GM18507 (cell line): ENCODE data around the gene SH2D6.
A peak's percentile ranks its signal among the peaks of the same experiment; 100 is the strongest.
"Not testable (repeated sequence)": the region's sequence is repeated elsewhere in the genome, so short reads cannot be mapped to it uniquely, and the experiment has no call there.

ENCODE experiments used
- DNase-seq: peaks from one replicate; pipeline ENCODE4 v3.0.0; 2011; ENCODE audit warnings: low read depth; ENCODE audit not compliant: insufficient read length; ENCODE audit errors: extremely low spot score
- FAIRE-seq: peaks from 2 replicates; lab custom pipeline; 2011; peaks lifted over from hg19 to GRCh38; lab: Jason Lieb, UNC

Gene SH2D6

DNA sequence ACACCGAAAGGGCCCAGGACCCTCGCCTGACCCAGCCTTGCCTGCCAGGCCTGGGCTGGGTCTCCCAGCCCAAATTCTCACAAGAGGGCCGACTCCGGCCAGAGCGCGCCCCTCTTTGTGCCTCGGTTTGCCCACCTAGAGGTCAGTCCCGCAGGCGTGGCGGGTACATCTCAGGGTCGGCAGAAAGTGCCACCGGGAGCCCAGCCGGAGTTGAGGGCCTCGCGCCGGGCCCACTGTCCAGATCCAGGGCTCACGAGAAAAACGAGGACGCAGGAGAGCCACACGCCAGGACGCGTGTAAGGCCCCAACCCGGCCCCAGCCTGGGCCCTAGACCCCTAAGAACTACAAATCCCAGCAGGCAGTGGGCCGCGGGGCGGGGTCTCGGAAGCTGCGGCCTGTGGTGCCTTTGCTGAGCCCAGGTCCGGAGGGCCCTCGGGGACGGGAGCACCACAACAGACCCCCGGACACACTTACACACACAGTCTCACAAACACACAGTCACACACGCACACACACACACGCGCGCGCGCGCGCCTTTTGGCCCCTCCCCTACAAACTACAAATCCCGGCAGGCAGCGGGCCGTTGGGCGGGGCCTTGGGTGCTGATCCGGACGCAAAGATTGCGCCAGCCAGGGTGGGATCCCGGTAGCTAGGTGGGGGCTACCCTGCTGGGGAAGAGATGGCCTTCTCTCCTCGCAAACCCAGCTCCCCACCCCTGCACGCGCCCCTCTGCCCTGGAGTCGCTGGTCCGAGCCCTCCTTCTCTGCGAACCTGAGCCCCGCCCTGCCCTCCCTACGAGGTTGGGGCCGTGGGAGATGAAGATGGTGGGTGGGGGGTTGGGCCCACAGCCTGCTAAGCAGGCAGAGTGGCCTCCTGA lies at the start of gene SH2D6:
TSS of gene SH2D6 (plus strand) at position 583 of the 877 bp plus-strand sequence. CDS start 10,752 bp downstream, outside the sequence.
- FAIRE-seq: peak; percentile 26

DNA sequence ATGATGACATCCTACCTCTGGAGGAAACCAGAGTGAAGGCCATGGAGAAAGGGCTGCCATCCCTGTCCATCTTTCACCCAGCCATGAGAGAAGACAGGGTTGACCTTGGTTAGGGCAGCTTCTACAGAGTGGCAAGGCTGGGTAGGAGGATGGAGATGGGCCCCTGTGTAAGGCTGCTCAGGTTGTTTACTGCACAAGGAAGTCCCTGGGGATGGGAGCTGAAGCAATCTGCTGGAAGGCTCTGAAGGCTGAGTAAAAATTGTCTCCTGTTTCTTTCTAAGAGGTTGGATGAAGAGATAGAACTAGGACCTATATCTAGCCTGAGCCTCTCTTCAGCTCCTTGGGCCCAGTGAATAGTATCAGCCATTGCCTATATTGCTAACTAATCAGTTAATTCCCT lies 49.6 kb upstream of the SH2D6 start:
- DNase-seq: no peak
- no peak for FAIRE-seq

More for the DNA sequence above, at the start of gene SH2D6:
- DNase-seq: peak; percentile 81

DNA sequence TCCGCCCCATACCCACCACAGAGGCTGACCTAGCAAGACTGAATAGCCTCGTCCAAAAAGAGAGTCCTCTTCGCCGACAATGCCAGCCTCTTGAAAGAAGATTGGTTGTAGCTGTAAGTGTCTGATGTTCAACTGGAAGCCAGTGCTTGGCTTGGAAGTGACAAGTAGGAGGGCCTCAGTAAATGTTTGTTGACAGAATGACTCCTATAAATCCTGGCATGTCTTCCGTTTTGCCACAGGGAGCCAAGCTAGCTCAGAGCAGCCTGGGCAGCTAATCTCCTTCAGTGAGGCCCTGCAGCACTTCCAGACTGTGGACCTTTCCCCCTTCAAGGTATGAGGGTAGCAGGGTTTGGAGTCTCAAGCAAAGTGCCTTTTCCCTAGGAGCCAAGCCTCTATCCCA lies 49.0 kb upstream of the SH2D6 start:
- DNase-seq (no peak), FAIRE-seq (no peak)

GRCh38 chr2:85371045-85371444 lies 47.5 kb upstream of the SH2D6 start:
- FAIRE-seq (no peak), DNase-seq (no peak)

- no peak for DNase-seq
Observed at GRCh38 chr2:85376291-85377065, 42.0 kb upstream of the SH2D6 start.

DNA sequence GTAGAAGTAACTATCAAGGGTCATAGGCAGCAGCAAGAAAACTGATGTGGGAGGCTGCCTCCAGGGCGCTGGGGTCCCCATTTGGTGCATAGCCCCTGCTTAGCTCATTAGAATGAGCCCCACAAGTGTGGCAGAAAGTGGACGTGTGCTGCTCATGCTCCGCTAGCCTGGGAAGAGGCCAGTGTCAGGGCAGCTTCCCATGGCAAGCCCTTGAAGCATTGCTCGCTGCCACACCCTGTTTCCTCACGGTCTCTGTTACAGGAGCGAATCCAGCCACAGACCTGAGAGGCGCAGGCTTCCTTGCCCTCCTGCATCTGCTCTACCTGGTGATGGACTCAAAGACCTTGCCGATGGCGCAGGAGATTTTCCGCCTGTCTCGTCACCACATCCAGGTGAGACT lies 41.4 kb upstream of the SH2D6 start:
- no peak for DNase-seq
- no peak for FAIRE-seq

More at GRCh38 chr2:85376291-85377065, 42.0 kb upstream of the SH2D6 start:
- FAIRE-seq: no peak

DNA sequence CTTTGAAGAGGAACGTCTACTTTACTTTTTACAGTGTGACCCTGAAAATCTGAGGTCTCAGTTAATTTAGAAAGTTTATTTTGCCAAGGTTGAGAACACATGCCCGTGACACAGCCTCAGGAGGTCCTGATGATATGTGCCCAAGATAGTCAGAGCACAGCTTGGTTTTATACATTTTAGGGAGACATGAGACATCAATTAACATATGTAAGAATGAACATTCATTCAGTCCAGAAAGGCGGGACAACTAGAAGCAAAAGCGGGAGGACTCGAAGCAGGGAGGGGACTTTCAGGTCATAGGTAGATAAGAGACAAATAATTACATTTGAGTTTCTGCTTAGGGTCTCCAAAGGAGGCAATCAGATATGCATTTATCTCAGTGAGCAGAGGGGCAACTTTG lies 40.3 kb upstream of the SH2D6 start:
- FAIRE-seq (no peak), DNase-seq (no peak)

- FAIRE-seq (no peak), DNase-seq (no peak)
Observed at GRCh38 chr2:85380048-85380447, 38.5 kb upstream of the SH2D6 start.

GRCh38 chr2:85383151-85383550 lies 35.4 kb upstream of the SH2D6 start:
- not testable (repeated sequence) for FAIRE-seq, DNase-seq

DNA sequence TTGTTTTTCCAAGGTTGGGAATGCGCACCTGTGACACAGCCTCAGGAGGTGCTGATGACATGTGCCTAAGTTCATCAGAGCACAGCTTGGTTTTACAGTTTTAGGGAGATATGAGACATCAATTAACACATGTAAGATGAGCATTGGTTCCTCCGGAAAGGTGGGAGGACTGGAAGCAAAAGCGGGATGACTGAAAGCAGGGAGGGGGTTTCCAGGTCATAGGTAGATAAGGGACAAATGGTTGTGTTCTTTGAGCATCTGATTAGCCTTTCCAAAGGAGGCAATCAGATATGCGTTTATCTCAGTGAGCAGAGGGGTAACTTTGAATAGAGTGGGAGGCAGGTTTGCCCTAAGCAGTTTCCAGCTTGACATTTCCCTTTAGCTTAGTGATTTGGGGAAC lies 34.7 kb upstream of the SH2D6 start:
- FAIRE-seq (no peak), DNase-seq (no peak)

DNA sequence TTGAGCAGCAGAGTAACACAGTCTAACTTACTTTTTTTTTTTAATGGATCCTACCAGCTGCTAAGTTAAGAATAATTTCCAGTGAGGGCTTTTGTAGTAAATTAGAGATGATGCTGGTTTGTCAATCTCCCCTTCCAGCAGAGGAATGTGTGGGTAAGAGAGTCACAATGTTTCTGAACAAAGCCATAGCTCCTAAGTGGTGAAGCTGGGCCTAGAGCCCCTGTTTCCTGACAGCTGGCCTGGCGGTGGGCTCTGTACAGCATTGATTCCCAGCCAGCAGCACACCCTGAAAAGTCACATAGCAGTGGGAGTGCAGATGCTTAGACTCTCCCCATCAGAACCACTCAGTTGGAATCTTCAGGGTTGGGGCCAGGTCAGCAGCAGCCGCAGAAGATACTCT lies 32.8 kb upstream of the SH2D6 start:
- no peak for FAIRE-seq
- no peak for DNase-seq

GRCh38 chr2:85387754-85388153 lies 30.8 kb upstream of the SH2D6 start:
- FAIRE-seq: no peak

DNA sequence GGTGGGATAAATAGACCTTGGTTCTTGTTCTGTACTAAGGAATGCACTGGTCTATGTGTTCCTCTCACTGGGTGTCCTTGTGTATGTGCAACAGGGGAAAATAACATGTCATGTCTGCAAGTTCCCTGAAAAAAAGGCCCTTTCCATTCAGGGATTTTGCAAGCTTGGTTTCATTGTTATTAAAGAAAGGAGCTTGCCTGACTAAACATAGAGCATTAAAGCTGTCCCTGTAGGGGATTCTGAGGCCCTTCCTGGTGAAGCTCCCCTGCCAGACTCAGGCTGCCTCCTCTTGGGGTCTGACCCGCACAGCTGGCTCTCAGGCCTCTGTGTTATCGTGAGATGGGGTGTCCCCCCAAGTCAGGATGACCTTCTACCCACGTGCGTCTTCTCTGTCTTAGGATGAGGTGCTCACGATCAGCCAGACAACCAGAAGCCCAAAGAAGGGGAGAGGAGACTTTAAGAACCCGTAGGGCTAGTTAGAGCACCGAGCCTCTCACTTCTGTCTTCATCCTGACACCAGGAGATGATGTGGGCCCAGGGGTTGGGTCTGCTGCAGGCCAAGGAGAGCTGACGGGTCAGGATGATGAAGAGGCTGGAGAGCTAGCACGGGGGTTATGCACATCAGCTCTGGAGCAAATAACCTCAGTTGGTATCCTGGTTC lies 29.5 kb upstream of the SH2D6 start:
- DNase-seq: no peak
- FAIRE-seq: no peak

More at GRCh38 chr2:85387754-85388153, 30.8 kb upstream of the SH2D6 start:
- no peak for DNase-seq

- peak; percentile 54 for FAIRE-seq
Observed at GRCh38 chr2:85390941-85391669, 27.4 kb upstream of the SH2D6 start.

DNA sequence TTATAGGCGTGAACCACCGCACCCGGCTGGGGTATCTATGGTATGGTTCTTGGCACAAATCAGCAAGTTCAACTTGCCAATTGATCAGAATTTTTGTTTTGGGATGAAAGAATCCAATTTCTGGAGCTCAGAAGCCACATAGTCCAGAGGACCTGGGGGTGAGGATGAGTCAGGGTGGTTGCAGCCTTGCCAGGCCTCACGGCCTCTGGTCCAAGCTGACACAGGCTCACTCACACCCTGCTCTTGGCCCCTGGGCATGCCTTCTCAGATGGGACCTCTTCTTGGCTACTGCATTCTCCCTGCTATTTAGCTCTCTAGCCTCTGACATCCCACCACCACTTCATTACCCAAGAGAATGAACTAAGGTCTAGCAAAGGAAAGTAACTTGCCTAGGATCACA lies 24.7 kb upstream of the SH2D6 start:
- no peak for FAIRE-seq
- DNase-seq: no peak

More at GRCh38 chr2:85390941-85391669, 27.4 kb upstream of the SH2D6 start:
- DNase-seq: no peak

DNA sequence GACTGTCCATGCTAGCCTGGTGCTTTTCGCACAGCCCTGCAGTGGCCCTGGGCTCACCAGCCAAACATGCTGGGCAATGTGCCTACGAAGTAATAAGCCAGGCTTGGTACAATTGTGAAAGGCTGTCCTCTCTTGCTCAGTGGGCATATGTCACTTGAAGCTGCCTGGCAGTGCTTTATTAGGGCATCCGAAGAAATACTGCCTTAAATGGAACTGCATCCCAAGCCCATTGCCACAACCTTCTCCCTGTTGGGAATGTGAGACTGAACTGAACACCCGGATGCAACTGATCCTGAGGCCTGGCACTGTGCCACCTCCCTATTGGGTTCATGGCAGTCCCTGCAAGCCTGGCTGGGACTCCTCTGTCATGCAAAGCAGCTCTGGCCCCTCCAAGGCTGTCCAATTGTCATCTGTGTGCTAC lies 24.2 kb upstream of the SH2D6 start:
- FAIRE-seq: no peak
- no peak for DNase-seq

- DNase-seq (no peak), FAIRE-seq (no peak)
Observed at GRCh38 chr2:85394976-85395375, 23.5 kb upstream of the SH2D6 start.

GRCh38 chr2:85395912-85396475 lies 22.5 kb upstream of the SH2D6 start:
- FAIRE-seq: no peak

More at GRCh38 chr2:85395912-85396475, 22.5 kb upstream of the SH2D6 start:
- no peak for DNase-seq
